Measurements from ENCODE around the gene FOXP1.

FOXP1 gene

GRCh38 chr3:71565976-71566375 is 17.6 kb downstream of the FOXP1 start:
- no peaks in the 10 kb centered on the region for H3K27me3 ChIP-seq (ENCODE audit: insufficient read depth, low read length)
- H3K36me3 ChIP-seq (ENCODE audit: insufficient read depth, low read length), result peaks cover 44% of the 10 kb centered on the region
- H2AFZ ChIP-seq (ENCODE audit: low read length), result no peak overlapping the region
- H4K20me1 ChIP-seq (ENCODE audit: insufficient read depth, low read length), result no peaks in the 10 kb centered on the region
- no peaks in the 10 kb centered on the region for H3K9me2 ChIP-seq (ENCODE audit: low read depth, low read length)
- peak overlapping the region; percentile 87 for H3K9ac ChIP-seq (ENCODE audit: low read length)
- H3K4me3 ChIP-seq (ENCODE audit: low read depth, low read length, poor library complexity, severe bottlenecking), result peak overlapping the region; percentile 49
- peaks cover 88% of the 10 kb centered on the region for H3K4me1 ChIP-seq (ENCODE audit: insufficient read depth, low read length, severe bottlenecking)
- TF ChIP-seq EZH2 (IDR thresholded peaks at IDR 0.05; ENCODE audit: borderline replicate concordance, low read length) (no peak), CTCF (IDR thresholded peaks at IDR 0.05; ENCODE audit: low read length) (no peak)
- H3K9me3 ChIP-seq (ENCODE audit: low read length), result no peaks in the 10 kb centered on the region; the same call in 1 of the 2 replicates
- H3K79me2 ChIP-seq (ENCODE audit: insufficient read depth, low read length), result peaks cover 61% of the 10 kb centered on the region
- H3F3A ChIP-seq (ENCODE audit: insufficient read depth, low read length), result no peaks in the 10 kb centered on the region
- peak overlapping the region; percentile 71 for H3K4me2 ChIP-seq (ENCODE audit: low read length)
- peak overlapping the region; percentile 99 for H3K27ac ChIP-seq (ENCODE audit: low read depth, low read length, poor library complexity, severe bottlenecking)

GRCh38 chr3:71565316-71565715 is 18.2 kb downstream of the FOXP1 start:
- H2AFZ ChIP-seq (ENCODE audit: low read length), result no peak overlapping the region
- TF ChIP-seq CTCF (IDR thresholded peaks at IDR 0.05; ENCODE audit: low read length) (no peak), EZH2 (IDR thresholded peaks at IDR 0.05; ENCODE audit: borderline replicate concordance, low read length) (no peak)
- peaks cover 2% of the 10 kb centered on the region; the same call in 1 of the 2 replicates for H3K9me3 ChIP-seq (ENCODE audit: low read length)
- H3K9ac ChIP-seq (ENCODE audit: low read length), result peak overlapping the region; percentile 87
- no peaks in the 10 kb centered on the region for H4K20me1 ChIP-seq (ENCODE audit: insufficient read depth, low read length)
- no peaks in the 10 kb centered on the region for H3K27me3 ChIP-seq (ENCODE audit: insufficient read depth, low read length)
- peaks cover 62% of the 10 kb centered on the region for H3K79me2 ChIP-seq (ENCODE audit: insufficient read depth, low read length)
- peaks cover 44% of the 10 kb centered on the region for H3K36me3 ChIP-seq (ENCODE audit: insufficient read depth, low read length)
- no peaks in the 10 kb centered on the region for H3K9me2 ChIP-seq (ENCODE audit: low read depth, low read length)
- H3F3A ChIP-seq (ENCODE audit: insufficient read depth, low read length), result no peaks in the 10 kb centered on the region
- peaks cover 81% of the 10 kb centered on the region for H3K4me1 ChIP-seq (ENCODE audit: insufficient read depth, low read length, severe bottlenecking)
- peak overlapping the region; percentile 71 for H3K4me2 ChIP-seq (ENCODE audit: low read length)
- H3K4me3 ChIP-seq (ENCODE audit: low read depth, low read length, poor library complexity, severe bottlenecking), result peak overlapping the region; percentile 49
- H3K27ac ChIP-seq (ENCODE audit: low read depth, low read length, poor library complexity, severe bottlenecking), result peak overlapping the region; percentile 99

GRCh38 chr3:71564361-71564760 is 19.2 kb downstream of the FOXP1 start:
- H3K9ac ChIP-seq (ENCODE audit: low read length), result peak overlapping the region; percentile 87
- H3K27me3 ChIP-seq (ENCODE audit: insufficient read depth, low read length), result no peaks in the 10 kb centered on the region
- peaks cover 52% of the 10 kb centered on the region for H3K36me3 ChIP-seq (ENCODE audit: insufficient read depth, low read length)
- H3K4me1 ChIP-seq (ENCODE audit: insufficient read depth, low read length, severe bottlenecking), result peaks cover 73% of the 10 kb centered on the region
- no peaks in the 10 kb centered on the region for H3K9me2 ChIP-seq (ENCODE audit: low read depth, low read length)
- peak overlapping the region; percentile 49 for H3K4me3 ChIP-seq (ENCODE audit: low read depth, low read length, poor library complexity, severe bottlenecking)
- peak overlapping the region; percentile 99 for H3K27ac ChIP-seq (ENCODE audit: low read depth, low read length, poor library complexity, severe bottlenecking)
- no peaks in the 10 kb centered on the region for H3F3A ChIP-seq (ENCODE audit: insufficient read depth, low read length)
- TF ChIP-seq CTCF (IDR thresholded peaks at IDR 0.05; ENCODE audit: low read length) (no peak), EZH2 (IDR thresholded peaks at IDR 0.05; ENCODE audit: borderline replicate concordance, low read length) (no peak)
- peaks cover 62% of the 10 kb centered on the region for H3K79me2 ChIP-seq (ENCODE audit: insufficient read depth, low read length)
- no peaks in the 10 kb centered on the region for H4K20me1 ChIP-seq (ENCODE audit: insufficient read depth, low read length)
- H3K4me2 ChIP-seq (ENCODE audit: low read length), result peak overlapping the region; percentile 71
- no peak overlapping the region for H2AFZ ChIP-seq (ENCODE audit: low read length)
- peaks cover 2% of the 10 kb centered on the region; the same call in 1 of the 2 replicates for H3K9me3 ChIP-seq (ENCODE audit: low read length)
